ENCODE measurements around the gene PODXL2. TPM values are rescaled to one million over a fixed set of nuclear protein-coding genes. Genes with fewer than 3 reads are reported as not detected.

PODXL2 gene
- 4.4 and 7.7 TPM in 2 replicates for total RNA-seq

DNA sequence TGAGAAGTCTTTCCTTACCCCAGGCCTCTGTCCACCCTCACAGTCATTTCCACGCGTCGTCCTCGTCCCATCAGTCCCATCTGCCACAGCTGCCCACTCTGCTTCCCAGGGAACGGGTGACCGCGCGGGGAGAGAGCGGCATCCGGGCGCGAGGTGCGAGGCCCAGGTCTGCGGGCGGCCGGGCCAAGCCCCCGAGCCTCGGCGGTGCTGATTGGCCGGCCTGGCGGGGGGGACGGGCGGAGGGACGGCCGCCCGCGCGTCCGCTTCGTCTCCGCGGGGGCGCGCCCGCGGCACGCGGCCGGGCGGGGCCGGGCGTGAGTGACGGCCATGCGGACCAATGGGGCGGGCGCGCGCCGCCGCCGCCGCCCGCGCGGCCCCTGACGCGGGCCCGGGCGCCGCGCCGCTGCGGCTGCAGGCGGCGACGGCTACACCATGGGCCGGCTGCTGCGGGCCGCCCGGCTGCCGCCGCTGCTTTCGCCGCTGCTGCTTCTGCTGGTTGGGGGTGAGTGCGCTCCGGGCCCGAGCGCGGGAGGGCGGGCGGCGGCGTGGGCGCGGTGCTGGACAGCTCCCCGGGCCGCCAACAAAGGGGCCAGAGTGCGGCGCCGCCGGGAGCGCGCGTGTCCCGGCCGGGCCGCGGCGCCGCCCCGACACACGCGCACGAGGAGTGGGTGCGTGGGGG lies at the start of gene PODXL2:
Gene PODXL2, plus strand, starts transcription at position 398 of the 679 bp plus-strand sequence. Its CDS starts 35 bp downstream, at position 433.

GRCh38 chr3:127590593-127591465 lies 38.2 kb upstream of the PODXL2 start, which contains the start of gene TPRA1:
Gene TPRA1, minus strand, starts transcription at chr3:127590733. Its CDS starts 10,587 bp downstream, at chr3:127580146.

GRCh38 chr3:127672429-127673190 lies 43.6 kb downstream of the PODXL2 start, which contains the start of gene ABTB1:
Gene ABTB1, plus strand, starts transcription at chr3:127672952. Its CDS starts 74 bp downstream, at chr3:127673026.

Small RNA genes within 50 kb of the gene (small RNA-seq; reads per million reads assigned to genes)
- gene MIR7976: 0.56 reads per million

Other genes starting within 250 kb of the PODXL2 start
- gene TPRA1, start 38.5 kb upstream of the PODXL2 start, total RNA-seq: 20.9 and 27.9 TPM in 2 replicates
- gene MCM2, start 30.8 kb upstream of the PODXL2 start, total RNA-seq: 51.6 and 89.6 TPM in 2 replicates
- gene ABTB1, start 43.8 kb downstream of the PODXL2 start, total RNA-seq: 5.1 and 6.3 TPM in 2 replicates
- gene MGLL, start 193.3 kb downstream of the PODXL2 start, total RNA-seq: 66.0 and 68.4 TPM in 2 replicates

Data from thoracic aorta endothelial cell (primary cell).